ENCODE data around the gene SLC22A31. TPM values are rescaled to one million over a fixed set of nuclear protein-coding genes. Genes with fewer than 3 reads are reported as not detected.

Gene SLC22A31
- polyA plus RNA-seq, 1 experiment, result 0.25 TPM

- POLR2A ChIA-PET, result no interaction called here
- H3K27me3 ChIP-seq (ENCODE audit: control insufficient read depth, insufficient read depth, low read length), result no peaks in the 10 kb centered on the region
- H3K27ac ChIP-seq (ENCODE audit: low read depth, low read length), result no peak overlapping the region
- no peak overlapping the region for H3K4me3 ChIP-seq (ENCODE audit: low read depth, low read length)
- peaks cover 20% of the 10 kb centered on the region for H3K9me3 ChIP-seq (ENCODE audit: control insufficient read depth, insufficient read depth, low read length)
- TF ChIP-seq CTCF (IDR thresholded peaks at IDR 0.05; ENCODE audit: low read depth, low read length), result no peak
- CTCF ChIA-PET, result no interaction called here
- no peak for DNase-seq (ENCODE audit: low read depth, low spot score)
Measured at GRCh38 chr16:89153848-89154271, 46.5 kb downstream of the SLC22A31 start.

- Histone ChIP-seq H3K4me3 (ENCODE audit: low read depth, low read length) (no peak overlapping the region), H3K27me3 (ENCODE audit: control insufficient read depth, insufficient read depth, low read length) (no peaks in the 10 kb centered on the region), H3K27ac (ENCODE audit: low read depth, low read length) (no peak overlapping the region), H3K9me3 (ENCODE audit: control insufficient read depth, insufficient read depth, low read length) (peaks cover 17% of the 10 kb centered on the region)
- TF ChIP-seq CTCF (IDR thresholded peaks at IDR 0.05; ENCODE audit: low read depth, low read length), result no peak
- no peak for DNase-seq (ENCODE audit: low read depth, low spot score)
- CTCF ChIA-PET, result no interaction called here
- POLR2A ChIA-PET, result no interaction called here
Measured at GRCh38 chr16:89152831-89153700, 47.3 kb downstream of the SLC22A31 start.

- ChIA-PET POLR2A (no interaction called here), CTCF (no interaction called here)
- TF ChIP-seq CTCF (IDR thresholded peaks at IDR 0.05; ENCODE audit: low read depth, low read length), result no peak
- no peak overlapping the region for H3K27ac ChIP-seq (ENCODE audit: low read depth, low read length)
- H3K4me3 ChIP-seq (ENCODE audit: low read depth, low read length), result no peak overlapping the region
- no peak for DNase-seq (ENCODE audit: low read depth, low spot score)
- H3K27me3 ChIP-seq (ENCODE audit: control insufficient read depth, insufficient read depth, low read length), result no peaks in the 10 kb centered on the region
- peaks cover 11% of the 10 kb centered on the region for H3K9me3 ChIP-seq (ENCODE audit: control insufficient read depth, insufficient read depth, low read length)
Measured at GRCh38 chr16:89150981-89151380, 49.4 kb downstream of the SLC22A31 start.

- no peak overlapping the region for H3K27ac ChIP-seq (ENCODE audit: low read depth, low read length)
- no peaks in the 10 kb centered on the region for H3K27me3 ChIP-seq (ENCODE audit: control insufficient read depth, insufficient read depth, low read length)
- peaks cover 11% of the 10 kb centered on the region for H3K9me3 ChIP-seq (ENCODE audit: control insufficient read depth, insufficient read depth, low read length)
- H3K4me3 ChIP-seq (ENCODE audit: low read depth, low read length), result no peak overlapping the region
- POLR2A ChIA-PET, result no interaction called here
- no peak for TF ChIP-seq CTCF (IDR thresholded peaks at IDR 0.05; ENCODE audit: low read depth, low read length)
- no peak for DNase-seq (ENCODE audit: low read depth, low spot score)
- CTCF ChIA-PET, result no interaction called here
Measured at GRCh38 chr16:89150090-89150835, 50.1 kb downstream of the SLC22A31 start.

- TF ChIP-seq CTCF (IDR thresholded peaks at IDR 0.05; ENCODE audit: low read depth, low read length), result no peak
- Histone ChIP-seq H3K27ac (ENCODE audit: low read depth, low read length) (no peak overlapping the region), H3K4me3 (ENCODE audit: low read depth, low read length) (no peak overlapping the region), H3K27me3 (ENCODE audit: control insufficient read depth, insufficient read depth, low read length) (no peaks in the 10 kb centered on the region), H3K9me3 (ENCODE audit: control insufficient read depth, insufficient read depth, low read length) (peaks cover 11% of the 10 kb centered on the region)
- DNase-seq (ENCODE audit: low read depth, low spot score), result no peak
- POLR2A ChIA-PET, result no interaction called here
- CTCF ChIA-PET, result no interaction called here
Measured at GRCh38 chr16:89149386-89149785, 51.0 kb downstream of the SLC22A31 start.

Data from AG04450 (cell line).